GM23248 (cell line): ENCODE measurements around the gene CELA2B.

Experiments
- EZH2 ChIP-seq: fragments of 200-600 bp; sonication (generic); IDR thresholded peaks from 2 replicates; pipeline ENCODE4 v1.6.1; 2018; ENCODE audit warnings: antibody characterized with exemption, mild to moderate bottlenecking; ENCODE audit not compliant: insufficient read depth, poor library complexity, severe bottlenecking
- EZH2phosphoT487 ChIP-seq: fragments of 200-600 bp; sonication (generic); IDR thresholded peaks from 2 replicates; pipeline ENCODE4 v1.6.1; 2018; ENCODE audit warnings: antibody characterized with exemption, moderate library complexity, mild to moderate bottlenecking, low read depth; ENCODE audit not compliant: insufficient read depth

- TF ChIP-seq EZH2, result no peak
- TF ChIP-seq EZH2phosphoT487, result no peak
Measured at GRCh38 chr1:15524283-15525049, 48.6 kb downstream of the CELA2B start.
